GM12891 (cell line): ENCODE measurements around the gene GLIPR1L1.
"Not testable (repeated sequence)": the region's sequence is repeated elsewhere in the genome, so short reads cannot be mapped to it uniquely, and the experiment has no call there.

Experiments used
- DNase-seq: peaks from one replicate; pipeline ENCODE4 v3.0.0; 2011; ENCODE audit warnings: low spot score; ENCODE audit not compliant: insufficient read length
- FAIRE-seq: peaks from 2 replicates; lab custom pipeline; 2011; peaks lifted over from hg19 to GRCh38; lab: Jason Lieb, UNC
- PAX5 ChIP-seq: IDR thresholded peaks from 2 replicates; pipeline ENCODE4 v1.6.1; 2011; ENCODE audit warnings: low read length, moderate library complexity, mild to moderate bottlenecking; ENCODE audit not compliant: insufficient read depth, severe bottlenecking
- POLR2A ChIP-seq: IDR thresholded peaks from 2 replicates; pipeline ENCODE4 v1.6.1; 2011; ENCODE audit warnings: low read depth, low read length, control low read depth
- POLR2AphosphoS5 ChIP-seq: IDR thresholded peaks from 2 replicates; pipeline ENCODE4 v1.6.1; 2011; ENCODE audit warnings: low read depth, low read length, control low read depth
- POU2F2 ChIP-seq: IDR thresholded peaks from 2 replicates; pipeline ENCODE4 v1.6.1; 2011; ENCODE audit warnings: low read depth, mild to moderate bottlenecking, control low read depth, low read length, moderate library complexity
- SPI1 ChIP-seq: IDR thresholded peaks from 2 replicates; pipeline ENCODE4 v1.6.1; 2011; ENCODE audit warnings: low read depth, low read length, control low read depth
- TAF1 ChIP-seq: IDR thresholded peaks from 2 replicates; pipeline ENCODE4 v1.6.1; 2011; ENCODE audit warnings: low read depth, low read length, control low read depth

GLIPR1L1 gene

GRCh38 chr12:75311369-75311768 lies 23.1 kb upstream of the GLIPR1L1 start:
- TF ChIP-seq POU2F2: no peak
- TF ChIP-seq PAX5: no peak
- TF ChIP-seq POLR2A: no peak
- TF ChIP-seq POLR2AphosphoS5: no peak
- TF ChIP-seq TAF1: no peak
- TF ChIP-seq SPI1: no peak
- FAIRE-seq: no peak

GRCh38 chr12:75315518-75315917 lies 19.0 kb upstream of the GLIPR1L1 start:
- FAIRE-seq: no peak
- no peak for DNase-seq
- TF ChIP-seq SPI1 (no peak), TAF1 (no peak), POLR2A (no peak), POLR2AphosphoS5 (no peak), PAX5 (no peak), POU2F2 (no peak)

More at GRCh38 chr12:75311369-75311768, 23.1 kb upstream of the GLIPR1L1 start:
- DNase-seq: no peak

- DNase-seq: no peak
- no peak for TF ChIP-seq TAF1
- TF ChIP-seq SPI1: no peak
- TF ChIP-seq POU2F2: no peak
- TF ChIP-seq POLR2A: no peak
- TF ChIP-seq POLR2AphosphoS5: no peak
- no peak for TF ChIP-seq PAX5
- no peak for FAIRE-seq
Measured at GRCh38 chr12:75317784-75318183, 16.7 kb upstream of the GLIPR1L1 start.

GRCh38 chr12:75322464-75322863 lies 12.0 kb upstream of the GLIPR1L1 start:
- FAIRE-seq (no peak), DNase-seq (no peak)
- no peak for TF ChIP-seq POLR2AphosphoS5
- no peak for TF ChIP-seq POLR2A
- TF ChIP-seq TAF1: no peak
- TF ChIP-seq SPI1: no peak
- no peak for TF ChIP-seq POU2F2
- TF ChIP-seq PAX5: no peak

- TF ChIP-seq POU2F2 (no peak), PAX5 (no peak), SPI1 (no peak), POLR2A (no peak), POLR2AphosphoS5 (no peak), TAF1 (no peak)
- DNase-seq (no peak), FAIRE-seq (no peak)
Measured at GRCh38 chr12:75323663-75324062, 10.8 kb upstream of the GLIPR1L1 start.

- TF ChIP-seq POLR2A (no peak), SPI1 (no peak), PAX5 (no peak), TAF1 (no peak), POU2F2 (no peak), POLR2AphosphoS5 (no peak)
- DNase-seq (no peak), FAIRE-seq (no peak)
Measured at GRCh38 chr12:75327642-75328041, 6.8 kb upstream of the GLIPR1L1 start.

- FAIRE-seq: peak; percentile 90
- DNase-seq: peak; percentile 48
- TF ChIP-seq POU2F2: peak; percentile 73; the same call in 1 of the 2 replicates
- no peak for TF ChIP-seq POLR2A
- peak; percentile 48 for TF ChIP-seq SPI1
Measured at GRCh38 chr12:75329918-75330826, 4.3 kb upstream of the GLIPR1L1 start, which contains the start of gene CAPS2. CAPS2 (minus strand) TSS chr12:75330324; CDS start chr12:75326498, 3,826 bp downstream.

GRCh38 chr12:75337905-75338304 lies 3.4 kb downstream of the GLIPR1L1 start:
- DNase-seq: no peak
- FAIRE-seq: no peak
- no peak for TF ChIP-seq POU2F2
- no peak for TF ChIP-seq TAF1
- TF ChIP-seq POLR2AphosphoS5: no peak
- no peak for TF ChIP-seq SPI1
- no peak for TF ChIP-seq PAX5
- TF ChIP-seq POLR2A: no peak

- no peak for DNase-seq
- no peak for FAIRE-seq
- TF ChIP-seq SPI1 (no peak), POLR2A (no peak), PAX5 (no peak), POLR2AphosphoS5 (no peak), TAF1 (no peak), POU2F2 (no peak)
Measured at GRCh38 chr12:75341873-75342272, 7.4 kb downstream of the GLIPR1L1 start.

- FAIRE-seq (no peak), DNase-seq (no peak)
- TF ChIP-seq POU2F2 (no peak), TAF1 (no peak), POLR2AphosphoS5 (no peak), SPI1 (no peak)
Measured at GRCh38 chr12:75345531-75345930, 11.1 kb downstream of the GLIPR1L1 start.

GRCh38 chr12:75346215-75346614 lies 11.7 kb downstream of the GLIPR1L1 start:
- not testable (repeated sequence) for DNase-seq, FAIRE-seq
